ENCODE data around the gene SCGB1C1.

Gene SCGB1C1

DNA sequence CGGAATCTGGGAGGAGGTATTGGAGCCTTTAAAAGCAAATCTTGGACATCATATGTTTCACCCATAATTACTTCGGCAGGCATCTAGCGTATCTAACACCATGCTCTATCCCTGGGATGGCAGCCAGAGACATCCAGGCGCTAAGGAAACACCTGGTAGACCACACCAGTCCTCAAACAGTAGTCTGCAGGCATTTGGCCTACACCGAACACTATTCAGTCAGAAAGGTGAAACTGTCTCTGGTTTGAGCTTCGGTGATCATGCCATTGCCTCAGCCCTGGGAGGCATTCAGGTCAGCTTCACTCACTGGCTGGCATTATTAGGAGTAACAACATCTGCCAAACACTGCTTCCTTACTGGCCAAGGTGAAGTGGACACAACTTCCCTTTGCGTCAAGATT, 31.5 kb downstream of the SCGB1C1 start:
- H3K79me2 ChIP-seq (ENCODE audit: low read length): no peaks in the 10 kb centered on the region
- H3F3A ChIP-seq (ENCODE audit: insufficient read depth, low read length): no peaks in the 10 kb centered on the region
- TF ChIP-seq EZH2 (optimal IDR thresholded peaks at IDR 0.05; ENCODE audit: low read depth, low read length) (no peak), EZH2phosphoT487 (IDR thresholded peaks at IDR 0.05; ENCODE audit: low read length) (no peak)
- TF ChIP-seq, protein P1, sequence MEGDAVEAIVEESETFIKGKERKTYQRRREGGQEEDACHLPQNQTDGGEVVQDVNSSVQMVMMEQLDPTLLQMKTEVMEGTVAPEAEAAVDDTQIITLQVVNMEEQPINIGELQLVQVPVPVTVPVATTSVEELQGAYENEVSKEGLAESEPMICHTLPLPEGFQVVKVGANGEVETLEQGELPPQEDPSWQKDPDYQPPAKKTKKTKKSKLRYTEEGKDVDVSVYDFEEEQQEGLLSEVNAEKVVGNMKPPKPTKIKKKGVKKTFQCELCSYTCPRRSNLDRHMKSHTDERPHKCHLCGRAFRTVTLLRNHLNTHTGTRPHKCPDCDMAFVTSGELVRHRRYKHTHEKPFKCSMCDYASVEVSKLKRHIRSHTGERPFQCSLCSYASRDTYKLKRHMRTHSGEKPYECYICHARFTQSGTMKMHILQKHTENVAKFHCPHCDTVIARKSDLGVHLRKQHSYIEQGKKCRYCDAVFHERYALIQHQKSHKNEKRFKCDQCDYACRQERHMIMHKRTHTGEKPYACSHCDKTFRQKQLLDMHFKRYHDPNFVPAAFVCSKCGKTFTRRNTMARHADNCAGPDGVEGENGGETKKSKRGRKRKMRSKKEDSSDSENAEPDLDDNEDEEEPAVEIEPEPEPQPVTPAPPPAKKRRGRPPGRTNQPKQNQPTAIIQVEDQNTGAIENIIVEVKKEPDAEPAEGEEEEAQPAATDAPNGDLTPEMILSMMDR (IDR thresholded peaks at IDR 0.05; ENCODE audit: low read length): no peak
- H3K4me1 ChIP-seq (ENCODE audit: low read length): no peaks in the 10 kb centered on the region
- no peak overlapping the region for H3K27ac ChIP-seq (ENCODE audit: low read length)
- no peaks in the 10 kb centered on the region for H4K20me1 ChIP-seq (ENCODE audit: insufficient read depth, low read length)
- H3K4me3 ChIP-seq (ENCODE audit: low read length): no peak overlapping the region
- H3K36me3 ChIP-seq (replicated peaks; ENCODE audit: insufficient read depth, low read length): no peaks in the 10 kb centered on the region
- DNase-seq: no peak
- no peaks in the 10 kb centered on the region for H3K27me3 ChIP-seq (replicated peaks; ENCODE audit: insufficient read depth, low read length)
- no peak overlapping the region for H3K9ac ChIP-seq (ENCODE audit: low read length)
- no peak overlapping the region for H2AFZ ChIP-seq (ENCODE audit: low read length)
- no peaks in the 10 kb centered on the region for H3K9me2 ChIP-seq (replicated peaks; ENCODE audit: insufficient read depth, low read length)
- H3K9me3 ChIP-seq (replicated peaks; ENCODE audit: insufficient read depth, low read length): no peaks in the 10 kb centered on the region
- no peak overlapping the region for H3K4me2 ChIP-seq (ENCODE audit: low read depth, low read length)

DNA sequence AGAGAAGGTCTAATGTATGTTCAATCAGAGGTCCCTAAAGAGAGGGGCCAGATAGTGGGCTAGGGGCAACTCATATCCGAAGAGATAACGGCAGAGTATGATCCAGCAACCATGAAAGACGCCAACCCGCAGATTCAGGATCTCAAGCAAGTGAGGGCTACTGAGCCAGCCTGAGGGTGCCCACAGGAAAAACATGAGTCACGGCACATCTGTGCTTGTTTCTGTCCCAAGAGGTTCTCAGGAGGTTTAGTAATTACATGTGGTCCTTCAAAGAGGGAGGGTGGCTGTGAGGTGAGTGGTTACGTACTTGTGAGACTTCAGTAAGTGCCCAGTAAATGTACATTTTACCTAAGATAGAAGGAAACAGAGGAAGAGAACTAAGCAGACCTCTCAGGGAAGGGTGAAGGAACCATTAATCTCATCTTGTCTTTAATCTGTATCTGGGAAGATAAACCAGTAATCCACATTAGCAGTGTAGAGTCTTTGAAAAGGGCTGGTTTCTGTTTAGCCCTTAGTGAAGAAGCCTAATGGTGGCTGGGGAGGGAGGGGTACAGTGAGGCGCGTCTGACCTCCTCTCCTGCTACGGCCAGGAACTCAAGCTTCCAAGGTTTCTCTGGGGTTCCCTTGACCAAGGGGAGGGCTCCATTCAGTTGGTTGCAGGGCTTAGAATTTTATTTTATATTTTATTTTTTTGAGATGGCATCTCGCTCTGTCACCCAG, 33.0 kb downstream of the SCGB1C1 start:
- H3K79me2 ChIP-seq (ENCODE audit: low read length): no peaks in the 10 kb centered on the region
- H3K4me2 ChIP-seq (ENCODE audit: low read depth, low read length): no peak overlapping the region
- no peak overlapping the region for H3K27ac ChIP-seq (ENCODE audit: low read length)
- no peaks in the 10 kb centered on the region for H3K27me3 ChIP-seq (replicated peaks; ENCODE audit: insufficient read depth, low read length)
- H3K9ac ChIP-seq (ENCODE audit: low read length): no peak overlapping the region
- TF ChIP-seq, protein P1 (IDR thresholded peaks at IDR 0.05; ENCODE audit: low read length): no peak
- no peak for TF ChIP-seq EZH2phosphoT487 (IDR thresholded peaks at IDR 0.05; ENCODE audit: low read length)
- no peak for TF ChIP-seq EZH2 (optimal IDR thresholded peaks at IDR 0.05; ENCODE audit: low read depth, low read length)
- no peak for DNase-seq
- no peaks in the 10 kb centered on the region for H3K36me3 ChIP-seq (replicated peaks; ENCODE audit: insufficient read depth, low read length)
- no peak overlapping the region for H3K4me3 ChIP-seq (ENCODE audit: low read length)
- no peak overlapping the region for H2AFZ ChIP-seq (ENCODE audit: low read length)
- H3K9me3 ChIP-seq (replicated peaks; ENCODE audit: insufficient read depth, low read length): no peaks in the 10 kb centered on the region
- no peaks in the 10 kb centered on the region for H4K20me1 ChIP-seq (ENCODE audit: insufficient read depth, low read length)
- H3K4me1 ChIP-seq (ENCODE audit: low read length): no peaks in the 10 kb centered on the region
- no peaks in the 10 kb centered on the region for H3K9me2 ChIP-seq (replicated peaks; ENCODE audit: insufficient read depth, low read length)
- H3F3A ChIP-seq (ENCODE audit: insufficient read depth, low read length): no peaks in the 10 kb centered on the region

DNA sequence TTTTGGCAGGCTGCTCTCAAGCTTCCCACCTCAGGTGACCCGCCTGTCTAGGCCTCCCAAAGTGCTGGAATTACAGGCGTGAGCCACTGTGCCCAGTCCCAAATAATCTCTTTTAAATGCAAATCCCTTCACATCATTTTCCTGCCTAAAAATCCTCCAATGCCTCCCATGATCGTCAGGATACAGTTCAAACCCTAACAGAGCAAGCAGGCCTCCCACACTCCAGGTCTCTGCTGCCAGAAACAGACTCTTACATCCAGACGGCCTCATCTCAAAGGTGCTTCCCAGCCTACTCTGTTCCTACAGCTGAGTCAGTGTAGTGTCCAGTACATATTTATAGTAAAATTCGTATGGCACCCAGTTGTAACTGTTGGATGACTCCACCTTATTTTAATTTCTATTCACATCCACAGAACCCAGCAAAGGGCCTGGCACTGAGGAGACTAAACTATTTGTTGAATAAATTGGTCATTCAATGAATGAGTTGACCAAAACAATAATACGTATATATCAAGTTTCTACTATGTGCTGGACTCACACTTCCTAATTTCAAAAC, 35.0 kb downstream of the SCGB1C1 start:
- Histone ChIP-seq H3F3A (ENCODE audit: insufficient read depth, low read length) (no peaks in the 10 kb centered on the region), H3K4me1 (ENCODE audit: low read length) (no peaks in the 10 kb centered on the region), H3K79me2 (ENCODE audit: low read length) (no peaks in the 10 kb centered on the region), H3K9me3 (replicated peaks; ENCODE audit: insufficient read depth, low read length) (no peaks in the 10 kb centered on the region), H3K4me2 (ENCODE audit: low read depth, low read length) (no peak overlapping the region), H4K20me1 (ENCODE audit: insufficient read depth, low read length) (no peaks in the 10 kb centered on the region), H3K9ac (ENCODE audit: low read length) (no peak overlapping the region), H3K27me3 (replicated peaks; ENCODE audit: insufficient read depth, low read length) (no peaks in the 10 kb centered on the region), H3K9me2 (replicated peaks; ENCODE audit: insufficient read depth, low read length) (no peaks in the 10 kb centered on the region), H3K27ac (ENCODE audit: low read length) (no peak overlapping the region), H3K4me3 (ENCODE audit: low read length) (no peak overlapping the region), H3K36me3 (replicated peaks; ENCODE audit: insufficient read depth, low read length) (no peaks in the 10 kb centered on the region), H2AFZ (ENCODE audit: low read length) (no peak overlapping the region)
- DNase-seq: no peak
- TF ChIP-seq EZH2phosphoT487 (IDR thresholded peaks at IDR 0.05; ENCODE audit: low read length) (no peak), EZH2 (optimal IDR thresholded peaks at IDR 0.05; ENCODE audit: low read depth, low read length) (no peak)
- TF ChIP-seq, protein P1 (IDR thresholded peaks at IDR 0.05; ENCODE audit: low read length): no peak

Measured in MM.1S (cell line).